ELR (cell line): Measurements from ENCODE around the gene CSNK2A1.
A peak's percentile ranks its signal among the peaks of the same experiment; 100 is the strongest.
"Not testable (repeated sequence)": the region's sequence is repeated elsewhere in the genome, so short reads cannot be mapped to it uniquely, and the experiment has no call there.

Source experiments
- DNase-seq: peaks from one replicate; pipeline ENCODE4 v3.0.0-alpha.2; 2015; ENCODE audit warnings: low read depth

Gene CSNK2A1

DNA sequence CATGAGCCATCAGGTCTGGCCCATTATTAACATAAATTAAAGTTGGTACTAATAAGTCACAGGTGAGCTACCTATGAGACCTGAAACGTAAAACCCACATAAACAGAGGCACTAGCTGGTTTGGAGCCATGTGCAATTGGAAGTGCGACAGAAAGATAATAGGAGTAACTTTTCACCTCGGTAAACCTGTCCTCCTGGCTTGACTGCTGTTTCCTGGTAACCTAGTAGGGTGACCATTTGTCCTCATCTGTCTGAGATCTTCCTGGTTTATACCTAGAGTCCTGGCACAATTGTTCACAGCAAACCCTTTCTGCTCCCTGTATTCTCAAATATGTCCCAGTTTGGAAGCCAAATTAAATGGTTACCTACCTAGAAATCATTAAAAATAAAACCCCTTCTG lies 88.6 kb downstream of the CSNK2A1 start:
- DNase-seq: no peak

DNA sequence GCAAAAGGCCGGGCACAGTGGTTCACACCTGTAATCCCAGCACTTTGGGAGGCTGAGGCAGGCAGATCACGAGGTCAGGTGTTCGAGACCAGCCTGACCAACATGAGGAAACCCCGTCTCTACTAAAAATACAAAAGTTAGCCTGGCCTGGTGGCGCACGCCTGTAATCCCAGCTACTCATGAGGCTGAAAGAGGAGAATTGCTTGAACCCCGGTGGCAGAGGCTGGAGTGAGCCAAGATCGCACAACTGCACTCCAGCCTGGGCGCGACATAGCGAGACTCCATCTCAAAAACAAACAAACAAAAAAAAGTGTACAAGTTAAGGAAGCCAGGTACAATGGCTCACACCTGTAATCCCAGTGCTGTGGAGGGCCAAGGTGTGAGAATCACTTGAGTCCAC lies 91.6 kb downstream of the CSNK2A1 start:
- DNase-seq: not testable (repeated sequence)

GRCh38 chr20:445514-446336 lies 97.9 kb downstream of the CSNK2A1 start:
- DNase-seq: no peak

GRCh38 chr20:444862-445426 lies 98.6 kb downstream of the CSNK2A1 start:
- peak; percentile 76 for DNase-seq

DNA sequence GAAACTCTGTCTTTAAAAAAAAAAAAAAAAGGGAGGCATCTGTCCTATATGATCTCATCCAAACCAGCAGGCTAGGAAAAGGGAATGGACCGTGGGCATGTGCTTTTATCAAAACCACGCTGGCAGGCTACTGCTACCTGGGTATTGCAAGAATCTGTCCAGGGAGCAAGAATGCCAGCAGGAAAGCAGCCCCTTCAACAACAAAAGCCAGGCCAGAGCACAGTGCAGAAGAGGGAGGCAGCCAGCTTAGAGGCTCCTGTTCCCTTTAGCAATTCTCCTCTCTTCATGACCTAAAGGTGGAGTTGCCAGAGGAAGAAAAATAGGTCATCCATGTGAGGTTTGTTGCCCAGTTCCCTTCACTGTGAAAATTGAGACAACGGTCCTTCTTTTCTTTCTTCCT lies 99.5 kb downstream of the CSNK2A1 start:
- no peak for DNase-seq

DNA sequence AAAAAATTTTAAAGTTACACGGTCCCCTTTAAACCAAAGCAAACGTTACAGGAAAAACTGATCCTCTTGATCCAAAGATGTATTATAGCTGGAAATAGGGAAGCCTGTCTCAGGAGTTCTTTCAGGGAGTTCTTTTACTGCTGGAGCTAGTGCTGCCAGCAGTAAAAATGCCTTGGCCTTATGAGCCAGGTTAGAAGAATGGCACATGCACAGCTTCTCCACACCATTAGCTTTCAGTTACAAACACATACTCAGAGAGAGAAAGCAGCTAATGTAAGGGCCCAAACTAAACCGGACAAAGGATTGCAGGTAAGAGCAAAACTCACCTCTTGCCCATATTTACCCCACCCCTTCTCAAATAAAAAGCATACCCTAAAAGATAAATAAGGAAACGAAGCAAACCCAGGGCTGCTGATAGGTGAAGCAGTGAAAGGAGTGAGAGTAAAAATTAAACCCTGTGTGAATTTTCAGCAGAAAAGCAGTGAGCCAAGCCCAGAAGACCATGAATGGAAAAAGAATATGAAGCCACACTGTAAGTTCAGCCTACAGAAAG lies 100.3 kb downstream of the CSNK2A1 start:
- DNase-seq: no peak

DNA sequence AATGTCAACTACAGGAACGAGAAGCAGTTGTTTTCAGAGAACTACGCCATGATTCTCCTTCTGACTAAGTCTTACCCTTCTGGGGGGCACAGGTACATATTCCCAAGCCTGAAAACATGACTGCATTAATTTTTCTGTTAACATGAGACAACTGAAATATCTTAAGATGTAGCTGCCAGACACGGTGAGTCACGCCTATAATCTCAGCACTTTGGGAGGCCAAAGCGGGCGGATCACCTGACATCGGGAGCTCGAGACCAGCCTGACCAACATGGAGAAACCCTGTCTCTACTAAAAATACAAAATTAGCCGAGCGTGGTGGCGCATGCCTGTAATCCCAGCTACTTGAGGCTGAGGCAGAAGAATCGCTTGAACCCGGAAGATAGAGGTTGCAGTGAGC lies 103.0 kb downstream of the CSNK2A1 start:
- DNase-seq: peak; percentile 40

GRCh38 chr20:440148-440547 lies 103.4 kb downstream of the CSNK2A1 start:
- DNase-seq: no peak

DNA sequence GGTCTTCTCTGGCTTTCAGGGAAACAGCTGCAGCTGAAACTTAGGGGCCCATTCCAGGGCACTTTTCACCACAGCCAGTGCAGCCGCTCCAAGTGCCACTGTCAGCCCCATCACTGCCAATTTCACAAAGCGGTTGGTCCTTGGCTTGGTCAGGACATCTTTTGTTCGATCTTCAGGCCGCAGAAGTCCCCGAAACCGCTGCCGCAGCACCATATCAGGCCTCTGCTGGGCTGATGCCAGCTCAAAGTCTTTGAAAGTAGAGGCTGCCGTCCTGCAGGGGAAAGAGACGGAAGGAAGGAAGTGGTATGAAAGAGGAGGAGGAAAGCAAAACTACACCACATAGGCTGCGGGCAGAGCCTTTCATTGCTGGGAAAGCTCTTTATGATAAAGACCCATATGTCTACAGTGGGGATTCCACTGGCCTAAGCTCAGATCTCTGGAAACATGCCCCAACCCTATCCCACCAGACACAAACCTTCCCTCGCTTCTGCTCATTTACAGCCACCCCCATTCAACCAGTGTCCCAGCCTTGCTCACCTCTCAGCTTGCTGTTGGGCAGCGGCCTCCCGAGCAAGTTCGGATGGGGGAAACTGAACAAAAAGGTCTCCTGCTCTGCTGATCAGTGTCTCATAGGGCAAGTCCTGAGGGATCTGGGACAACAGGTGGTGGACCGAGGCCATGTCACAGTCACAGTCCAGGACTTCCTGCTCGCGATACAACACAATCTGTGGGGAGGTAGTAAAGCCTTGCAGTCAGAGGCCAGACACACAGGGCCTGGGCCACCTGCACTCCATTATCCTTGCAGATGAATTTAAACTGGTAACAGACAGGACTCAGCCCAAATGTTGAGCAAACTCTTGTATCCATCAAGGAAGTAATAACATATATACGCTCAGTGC lies 104.8 kb downstream of the CSNK2A1 start:
- no peak for DNase-seq

DNA sequence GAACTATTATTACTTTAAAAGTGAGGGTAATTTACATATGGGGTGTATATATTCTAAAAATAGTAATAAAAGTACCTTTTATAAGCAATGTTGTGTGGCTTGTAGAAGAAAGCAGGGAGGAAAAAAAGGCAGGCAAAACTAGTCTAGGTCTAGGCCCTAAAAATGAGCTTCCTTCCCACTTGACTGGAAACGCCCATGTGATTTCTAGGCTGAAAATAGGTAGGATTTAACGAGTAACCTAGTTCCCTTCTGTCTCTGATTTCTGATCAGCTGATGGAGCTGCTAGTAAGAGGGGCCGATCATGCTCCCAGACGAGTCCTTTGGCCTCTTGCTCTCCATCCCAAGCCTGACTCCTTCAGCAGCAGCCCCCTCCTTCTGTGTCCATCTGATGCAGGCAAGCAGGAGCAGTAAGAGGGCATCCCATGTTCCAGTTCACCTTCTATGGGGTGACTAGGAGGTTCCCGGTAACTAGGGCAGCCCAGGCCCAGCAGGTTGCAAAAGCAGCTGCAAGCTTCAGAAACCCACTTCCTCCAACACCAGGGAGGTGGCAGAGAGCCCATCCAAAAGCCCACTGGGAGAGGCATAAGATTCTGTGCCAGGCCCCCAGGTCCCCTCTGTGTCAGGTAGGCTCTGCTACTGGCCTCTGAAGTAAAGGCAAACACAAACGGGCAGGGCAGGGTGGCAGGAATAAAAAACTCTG lies 105.7 kb downstream of the CSNK2A1 start:
- no peak for DNase-seq

- DNase-seq: no peak
Observed at GRCh38 chr20:436476-436875, 107.1 kb downstream of the CSNK2A1 start.

- no peak for DNase-seq
Observed at GRCh38 chr20:435558-435957, 108.0 kb downstream of the CSNK2A1 start.

DNA sequence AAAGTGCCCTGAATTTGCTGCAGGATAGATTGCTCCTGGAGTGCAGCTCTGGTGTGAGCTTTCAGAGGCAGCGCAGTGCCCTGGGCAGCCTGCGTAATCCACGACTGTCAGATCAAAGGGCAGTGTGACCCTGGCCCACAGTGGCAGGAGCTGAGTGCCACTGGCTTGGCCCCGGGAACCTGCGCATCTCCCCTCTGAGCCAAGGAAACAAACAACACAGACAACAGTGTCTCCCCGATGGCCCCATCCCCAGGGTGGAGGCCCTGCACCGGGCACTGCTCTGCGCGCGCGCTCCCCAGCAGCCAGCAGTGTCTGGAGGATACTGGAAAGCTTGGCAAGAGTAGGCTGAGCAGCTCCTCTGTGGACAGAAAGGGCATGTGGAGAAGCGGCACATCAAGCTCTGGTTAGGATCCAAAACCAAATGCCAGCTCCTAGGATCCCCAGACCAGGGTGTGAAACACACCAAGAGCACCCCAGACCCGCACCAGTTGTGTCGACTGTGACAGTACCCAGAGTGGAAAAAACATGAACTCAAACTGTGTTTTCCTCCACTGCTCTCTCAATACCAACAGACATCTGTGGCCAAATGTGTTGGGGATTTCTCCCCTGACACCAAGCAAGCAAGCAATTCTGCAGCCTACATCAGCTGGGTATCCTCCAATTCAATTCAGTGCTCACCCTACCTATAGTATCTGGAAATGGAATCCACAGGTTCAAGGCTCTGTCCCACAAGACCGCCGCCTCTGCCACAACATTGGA lies 108.8 kb downstream of the CSNK2A1 start:
- no peak for DNase-seq

DNA sequence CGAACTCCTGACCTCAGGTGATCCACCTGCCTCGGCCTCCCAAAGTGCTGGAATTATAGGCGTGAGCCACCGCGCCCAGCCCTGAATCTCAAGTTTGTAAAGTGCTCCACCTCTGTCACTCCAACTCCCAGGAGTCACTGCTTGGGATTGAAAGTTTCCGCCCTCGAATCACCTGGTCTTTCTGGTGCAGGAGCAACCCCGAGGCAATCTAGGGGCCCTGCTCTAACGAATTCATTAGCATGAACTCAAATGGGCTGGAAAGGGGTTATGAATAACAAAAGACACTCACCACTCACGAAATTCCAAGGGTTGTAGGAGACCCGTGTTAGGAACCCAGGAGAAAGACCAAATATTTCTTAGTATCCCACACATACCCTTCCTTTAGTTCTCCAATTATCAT lies 109.4 kb downstream of the CSNK2A1 start:
- no peak for DNase-seq

GRCh38 chr20:433300-433975 lies 110.2 kb downstream of the CSNK2A1 start:
- DNase-seq: peak; percentile 64

GRCh38 chr20:432677-433299 lies 110.8 kb downstream of the CSNK2A1 start:
- DNase-seq: no peak

DNA sequence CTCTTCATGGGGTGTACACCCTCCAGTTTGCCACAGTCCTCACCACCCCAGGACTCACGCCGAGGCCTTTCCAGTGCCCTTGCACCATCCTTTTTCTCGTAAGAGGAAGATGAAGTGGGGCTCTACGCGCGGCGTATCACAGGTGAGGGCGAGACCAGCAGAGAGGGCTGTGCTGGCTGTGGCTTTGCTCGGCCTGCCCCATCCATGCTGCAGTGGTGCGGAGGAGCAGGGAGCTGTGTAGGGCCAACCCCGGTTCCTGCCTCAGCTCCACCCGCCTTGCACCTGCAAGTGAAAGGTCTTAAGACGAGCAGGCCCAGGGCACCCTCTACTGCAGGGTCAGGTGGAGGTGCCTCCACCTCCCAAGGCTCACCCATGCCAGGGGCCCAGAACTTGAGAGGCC lies 111.4 kb downstream of the CSNK2A1 start:
- DNase-seq: no peak

GRCh38 chr20:431012-431904 lies 112.3 kb downstream of the CSNK2A1 start:
- peak; percentile 80 for DNase-seq
